Measurements from ENCODE around the gene RC3H2.
"Not testable (repeated sequence)": the region's sequence is repeated elsewhere in the genome, so short reads cannot be mapped to it uniquely, and the experiment has no call there.

Gene RC3H2

DNA sequence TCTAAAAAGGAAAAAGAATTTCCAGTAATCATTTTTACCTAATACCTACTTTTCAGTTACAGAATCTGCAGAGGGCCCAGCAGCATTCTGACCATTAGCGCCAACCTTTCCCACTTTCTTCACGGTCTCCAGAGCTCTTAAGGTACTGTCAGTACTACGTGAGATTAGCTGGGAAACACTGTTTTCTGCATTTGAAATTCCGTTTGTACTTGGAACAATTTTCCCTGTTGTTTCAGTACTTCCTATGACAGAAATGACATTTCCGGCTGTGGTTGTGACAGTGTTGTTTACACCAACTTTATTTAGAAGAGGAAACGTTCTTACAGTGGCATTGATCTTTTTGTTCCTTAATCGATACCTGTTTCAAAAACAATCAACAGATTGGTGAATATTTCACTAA lies 39.9 kb downstream of the RC3H2 start:
- peaks cover 73% of the 10 kb centered on the region for H3K36me3 Mint-ChIP-seq (ENCODE audit: low read depth)
- H3K4me3 Mint-ChIP-seq, result no peak overlapping the region
- no peak overlapping the region for H3K27ac Mint-ChIP-seq
- H3K4me1 Mint-ChIP-seq, result no peaks in the 10 kb centered on the region
- TF ChIP-seq, protein P1, sequence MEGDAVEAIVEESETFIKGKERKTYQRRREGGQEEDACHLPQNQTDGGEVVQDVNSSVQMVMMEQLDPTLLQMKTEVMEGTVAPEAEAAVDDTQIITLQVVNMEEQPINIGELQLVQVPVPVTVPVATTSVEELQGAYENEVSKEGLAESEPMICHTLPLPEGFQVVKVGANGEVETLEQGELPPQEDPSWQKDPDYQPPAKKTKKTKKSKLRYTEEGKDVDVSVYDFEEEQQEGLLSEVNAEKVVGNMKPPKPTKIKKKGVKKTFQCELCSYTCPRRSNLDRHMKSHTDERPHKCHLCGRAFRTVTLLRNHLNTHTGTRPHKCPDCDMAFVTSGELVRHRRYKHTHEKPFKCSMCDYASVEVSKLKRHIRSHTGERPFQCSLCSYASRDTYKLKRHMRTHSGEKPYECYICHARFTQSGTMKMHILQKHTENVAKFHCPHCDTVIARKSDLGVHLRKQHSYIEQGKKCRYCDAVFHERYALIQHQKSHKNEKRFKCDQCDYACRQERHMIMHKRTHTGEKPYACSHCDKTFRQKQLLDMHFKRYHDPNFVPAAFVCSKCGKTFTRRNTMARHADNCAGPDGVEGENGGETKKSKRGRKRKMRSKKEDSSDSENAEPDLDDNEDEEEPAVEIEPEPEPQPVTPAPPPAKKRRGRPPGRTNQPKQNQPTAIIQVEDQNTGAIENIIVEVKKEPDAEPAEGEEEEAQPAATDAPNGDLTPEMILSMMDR (IDR thresholded peaks at IDR 0.05; ENCODE audit: unreplicated experiment in 3 of 3), result no peak
- peaks cover 2% of the 10 kb centered on the region for H3K9me3 Mint-ChIP-seq
- H3K27me3 Mint-ChIP-seq (ENCODE audit: low read depth), result no peaks in the 10 kb centered on the region

DNA sequence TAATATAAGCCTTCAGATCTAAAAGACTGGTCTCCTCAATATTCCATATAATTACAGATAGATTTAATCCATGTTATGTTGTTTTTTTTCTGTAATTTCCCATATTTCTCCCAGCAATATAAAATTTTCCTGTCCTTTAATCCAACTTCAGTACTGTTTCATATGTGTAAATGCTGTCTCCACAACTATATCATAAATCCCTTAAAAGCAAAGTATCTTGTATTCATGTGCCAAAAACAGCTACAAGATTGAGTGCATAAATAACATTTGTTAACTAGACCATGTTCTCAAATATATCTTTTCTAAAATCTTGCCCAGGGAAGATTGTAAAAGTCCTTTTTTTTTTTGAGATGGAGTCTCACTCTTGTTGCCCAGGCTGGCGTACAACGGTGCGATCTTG lies 41.8 kb downstream of the RC3H2 start:
- Mint-ChIP-seq H3K4me1 (no peaks in the 10 kb centered on the region), H3K36me3 (ENCODE audit: low read depth) (peaks cover 74% of the 10 kb centered on the region), H3K27me3 (ENCODE audit: low read depth) (no peaks in the 10 kb centered on the region), H3K9me3 (peaks cover 2% of the 10 kb centered on the region), H3K4me3 (no peak overlapping the region), H3K27ac (no peak overlapping the region)
- TF ChIP-seq, protein P1 (IDR thresholded peaks at IDR 0.05; ENCODE audit: unreplicated experiment in 3 of 3), result no peak

DNA sequence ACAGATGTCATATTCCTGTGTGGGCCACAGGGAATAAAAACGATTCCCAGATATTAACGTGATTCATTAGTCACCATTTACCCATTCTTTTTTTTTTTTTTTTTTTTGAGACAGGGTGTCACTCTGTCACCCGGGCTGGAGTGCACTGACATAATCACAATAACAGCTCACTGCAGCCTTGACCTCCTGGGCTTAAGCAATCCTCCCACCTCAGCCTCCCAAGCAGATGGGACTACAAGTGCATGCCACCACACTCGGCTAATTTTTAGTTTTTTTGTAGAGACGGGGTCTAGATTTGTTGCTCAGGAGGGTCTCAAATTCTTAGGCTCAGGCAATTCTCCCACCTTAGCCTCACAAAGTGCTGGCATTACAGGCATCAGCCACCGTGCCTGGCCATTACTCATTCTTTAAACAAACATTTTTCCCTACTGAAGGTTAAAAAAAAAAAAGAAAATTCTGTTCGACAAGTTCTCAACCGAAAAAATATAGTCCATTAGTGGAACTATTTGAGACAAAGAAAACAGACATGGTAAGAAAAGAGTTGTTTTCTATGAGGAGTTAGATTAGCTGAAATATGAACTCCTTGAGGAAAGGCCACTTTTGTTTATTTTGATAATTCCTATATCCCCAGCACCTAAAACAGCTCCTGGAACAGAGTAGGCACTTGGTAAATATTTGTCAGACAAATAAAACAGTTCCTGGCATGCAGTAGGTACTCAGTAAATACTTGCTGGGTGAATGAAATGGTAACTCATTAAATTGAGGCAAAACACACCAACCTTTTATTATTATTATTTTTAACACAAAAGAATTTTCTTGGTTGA lies 44.6 kb downstream of the RC3H2 start:
- no peak overlapping the region for H3K27ac Mint-ChIP-seq
- no peaks in the 10 kb centered on the region for H3K9me3 Mint-ChIP-seq
- TF ChIP-seq, protein P1 (IDR thresholded peaks at IDR 0.05; ENCODE audit: unreplicated experiment in 3 of 3), result no peak
- no peaks in the 10 kb centered on the region for H3K27me3 Mint-ChIP-seq (ENCODE audit: low read depth)
- H3K4me1 Mint-ChIP-seq, result no peaks in the 10 kb centered on the region
- peaks cover 93% of the 10 kb centered on the region for H3K36me3 Mint-ChIP-seq (ENCODE audit: low read depth)
- no peak overlapping the region for H3K4me3 Mint-ChIP-seq

DNA sequence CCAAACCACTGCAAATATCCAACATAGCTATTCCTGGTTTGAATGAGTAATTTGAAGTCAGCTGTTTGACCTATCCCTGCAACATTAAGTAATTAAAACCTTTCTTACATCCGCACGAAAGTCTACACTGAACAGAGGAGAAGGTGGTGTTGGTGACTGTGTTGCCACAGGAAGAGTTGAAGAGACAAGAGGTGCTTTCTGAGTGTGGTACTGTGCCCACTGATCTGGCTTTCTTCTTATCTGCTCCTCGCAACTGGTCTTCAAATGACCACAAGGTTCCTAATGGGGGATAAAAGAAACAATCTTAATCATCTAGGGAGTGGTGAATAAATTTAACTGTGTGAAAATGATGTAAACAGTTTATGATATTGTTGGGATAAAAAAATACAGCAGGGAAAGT lies 47.3 kb downstream of the RC3H2 start:
- H3K4me3 Mint-ChIP-seq, result no peak overlapping the region
- peaks cover 4% of the 10 kb centered on the region for H3K9me3 Mint-ChIP-seq
- no peaks in the 10 kb centered on the region for H3K4me1 Mint-ChIP-seq

DNA sequence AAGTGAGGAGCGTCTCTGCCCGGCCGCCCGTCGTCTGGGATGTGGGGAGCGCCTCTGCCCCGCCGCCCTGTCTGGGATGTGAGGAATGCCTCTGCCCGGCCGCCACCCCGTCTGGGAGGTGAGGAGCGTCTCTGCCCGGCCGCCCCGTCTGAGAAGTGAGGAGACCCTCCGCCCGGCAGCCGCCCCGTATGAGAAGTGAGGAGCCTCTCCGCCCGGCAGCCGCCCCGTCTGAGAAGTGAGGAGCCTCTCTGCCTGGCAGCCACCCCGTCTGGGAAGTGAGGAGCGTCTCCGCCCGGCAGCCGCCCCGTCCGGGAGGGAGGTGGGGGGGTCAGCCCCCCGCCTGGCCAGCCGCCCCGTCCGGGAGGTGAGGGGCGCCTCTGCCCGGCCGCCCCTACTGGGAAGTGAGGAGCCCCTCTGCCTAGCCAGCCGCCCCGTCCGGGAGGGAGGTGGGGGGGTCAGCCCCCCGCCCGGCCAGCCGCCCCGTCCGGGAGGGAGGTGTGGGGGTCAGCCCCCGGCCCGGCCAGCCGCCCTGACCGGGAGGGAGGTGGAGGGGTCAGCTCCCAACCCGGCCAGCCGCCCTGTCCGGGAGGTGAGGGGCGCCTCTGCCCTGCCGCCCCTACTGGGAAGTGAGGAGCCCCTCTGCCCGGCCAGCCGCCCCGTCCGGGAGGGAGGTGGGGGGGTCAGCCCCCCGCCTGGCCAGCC lies 52.9 kb downstream of the RC3H2 start:
- peaks cover 81% of the 10 kb centered on the region for H3K36me3 Mint-ChIP-seq (ENCODE audit: low read depth)
- H3K4me1 Mint-ChIP-seq; H3K27me3 Mint-ChIP-seq (ENCODE audit: low read depth); H3K4me3 Mint-ChIP-seq; H3K27ac Mint-ChIP-seq; H3K9me3 Mint-ChIP-seq: not testable (repeated sequence)

More for the DNA sequence above, 47.3 kb downstream of the RC3H2 start:
- no peaks in the 10 kb centered on the region for H3K27me3 Mint-ChIP-seq (ENCODE audit: low read depth)
- H3K36me3 Mint-ChIP-seq (ENCODE audit: low read depth), result peaks cover 95% of the 10 kb centered on the region
- no peak overlapping the region for H3K27ac Mint-ChIP-seq
- TF ChIP-seq, protein P1 (IDR thresholded peaks at IDR 0.05; ENCODE audit: unreplicated experiment in 3 of 3), result no peak

DNA sequence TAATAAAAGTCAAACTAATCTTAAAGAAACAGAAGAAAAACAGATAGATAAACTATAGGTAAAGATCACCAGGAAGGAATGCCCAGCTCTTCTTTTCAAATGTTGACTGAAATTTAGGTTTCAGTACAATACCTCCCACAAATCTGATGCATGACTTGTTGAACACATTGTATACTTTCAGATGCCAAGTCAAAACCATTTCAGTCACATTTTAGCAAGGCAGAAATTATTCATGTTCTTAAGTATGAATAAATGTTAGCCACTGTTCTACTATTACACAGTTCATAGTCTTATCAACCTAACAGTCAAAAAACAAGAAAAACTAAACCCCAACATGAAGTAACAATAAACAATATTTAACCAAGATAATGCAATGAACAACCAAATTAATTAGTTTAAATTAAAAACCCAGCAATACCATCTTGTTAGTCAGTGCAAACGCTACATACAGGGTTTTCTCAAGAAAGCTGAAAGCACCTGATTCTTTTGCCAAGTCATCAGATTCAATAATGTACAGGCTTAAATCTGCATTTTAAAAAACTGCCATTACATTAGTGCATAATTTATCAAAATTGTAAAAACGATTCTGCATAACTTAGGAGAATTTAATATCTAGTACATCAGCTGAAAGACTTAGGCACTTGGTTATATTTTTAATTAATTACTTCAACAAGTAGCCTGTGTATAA lies 56.8 kb downstream of the RC3H2 start:
- Mint-ChIP-seq H3K27ac (no peak overlapping the region), H3K4me3 (no peak overlapping the region), H3K9me3 (no peaks in the 10 kb centered on the region), H3K36me3 (ENCODE audit: low read depth) (peaks cover 63% of the 10 kb centered on the region), H3K4me1 (no peaks in the 10 kb centered on the region), H3K27me3 (ENCODE audit: low read depth) (no peaks in the 10 kb centered on the region)
- TF ChIP-seq, protein P1 (IDR thresholded peaks at IDR 0.05; ENCODE audit: unreplicated experiment in 3 of 3), result no peak

Measured in nephron (organoid).